ENCODE results near the gene BEX4.
A peak's percentile ranks its signal among the peaks of the same experiment; 100 is the strongest.
"Not testable (repeated sequence)": the region's sequence is repeated elsewhere in the genome, so short reads cannot be mapped to it uniquely, and the experiment has no call there.

BEX4 gene, protein sequence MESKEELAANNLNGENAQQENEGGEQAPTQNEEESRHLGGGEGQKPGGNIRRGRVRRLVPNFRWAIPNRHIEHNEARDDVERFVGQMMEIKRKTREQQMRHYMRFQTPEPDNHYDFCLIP

DNA sequence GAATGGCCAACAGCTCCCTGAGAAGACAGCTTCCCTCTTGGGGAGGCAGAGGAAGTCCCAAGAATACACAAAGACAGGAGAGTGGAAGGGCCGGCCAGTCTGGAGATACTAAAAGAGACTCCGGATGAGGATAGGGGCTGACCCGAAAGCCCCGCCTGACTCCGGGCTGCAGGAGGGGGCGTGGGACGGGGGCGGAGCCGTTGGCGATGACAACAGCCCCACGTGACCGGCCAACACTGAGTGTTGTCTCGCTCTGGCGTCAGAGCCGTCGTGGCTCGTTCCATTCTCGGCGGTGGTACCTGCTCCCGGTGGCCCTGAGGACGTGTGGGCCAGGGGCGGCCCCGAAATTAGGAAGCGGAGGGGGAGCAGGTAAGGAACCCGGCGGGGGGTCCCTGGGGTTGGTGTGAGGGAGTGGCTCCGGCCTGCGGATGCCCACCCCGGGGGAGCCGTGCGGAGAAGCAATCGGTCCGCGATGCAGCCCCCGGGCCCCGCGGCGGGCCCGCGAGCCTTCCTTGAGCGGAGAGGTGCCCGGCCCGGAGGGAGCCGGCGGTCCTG is at the start of gene BEX4:
Gene BEX4, plus strand, starts transcription at position 239 of the 555 bp plus-strand sequence. CDS start 1,046 bp downstream, outside the sequence.
- peak; percentile 74 for DNase-seq

DNA sequence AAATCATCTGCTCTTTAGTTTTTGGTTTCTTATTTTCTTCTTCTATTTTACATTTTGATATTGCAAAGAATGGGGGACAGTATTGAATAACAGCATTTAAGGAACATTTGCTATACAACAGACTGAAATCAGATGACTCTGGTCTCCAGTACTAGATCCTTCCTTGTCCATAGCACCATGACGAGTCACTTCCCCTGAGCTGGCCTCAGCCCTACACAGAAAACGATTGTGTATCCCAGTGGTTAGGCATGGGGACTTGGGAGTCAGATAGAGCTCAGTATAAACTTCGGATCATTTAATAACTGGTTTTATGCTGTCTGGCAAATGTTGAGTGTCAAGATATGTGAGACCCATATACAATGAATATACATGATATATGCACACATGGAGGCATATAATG is 44.7 kb upstream of the BEX4 start:
- peak; percentile 23 for DNase-seq

DNA sequence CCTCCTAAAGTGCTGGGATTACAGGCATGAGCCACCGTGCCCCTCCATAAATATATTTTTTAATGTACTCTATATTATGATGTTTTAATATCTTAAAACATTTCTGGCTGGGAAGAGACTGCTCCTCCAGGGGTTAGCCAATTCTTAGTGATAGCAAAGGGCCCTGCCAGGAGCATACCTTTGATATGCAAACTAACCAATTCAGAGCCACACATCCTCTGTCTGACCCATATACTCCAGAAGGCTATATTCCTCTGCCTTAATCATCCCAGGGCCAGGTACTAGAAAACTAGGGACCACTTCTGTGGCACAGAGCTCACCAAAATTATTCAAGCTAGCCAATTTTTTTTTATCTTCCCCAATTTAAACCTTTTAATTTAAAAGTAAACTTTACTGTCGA is 43.6 kb upstream of the BEX4 start:
- DNase-seq: no peak

DNA sequence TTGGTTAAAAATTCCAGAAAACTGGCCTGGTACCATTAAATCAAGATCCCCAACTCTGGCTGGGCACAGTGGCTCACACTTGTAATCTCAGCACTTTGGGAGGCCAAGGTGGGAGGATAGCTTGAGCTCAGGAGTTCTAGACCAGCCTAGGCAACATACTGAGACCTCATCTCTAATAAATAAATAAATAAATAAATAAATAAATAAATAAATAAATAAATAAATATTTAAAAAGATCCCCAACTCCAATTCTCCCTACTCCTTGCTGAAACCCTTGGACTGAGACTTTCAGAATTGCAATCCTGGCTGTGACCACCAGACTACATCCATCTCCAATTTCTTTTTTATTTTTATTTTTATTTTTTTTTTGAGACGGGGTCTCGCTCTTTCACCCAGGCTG is 39.7 kb upstream of the BEX4 start:
- not testable (repeated sequence) for DNase-seq

DNA sequence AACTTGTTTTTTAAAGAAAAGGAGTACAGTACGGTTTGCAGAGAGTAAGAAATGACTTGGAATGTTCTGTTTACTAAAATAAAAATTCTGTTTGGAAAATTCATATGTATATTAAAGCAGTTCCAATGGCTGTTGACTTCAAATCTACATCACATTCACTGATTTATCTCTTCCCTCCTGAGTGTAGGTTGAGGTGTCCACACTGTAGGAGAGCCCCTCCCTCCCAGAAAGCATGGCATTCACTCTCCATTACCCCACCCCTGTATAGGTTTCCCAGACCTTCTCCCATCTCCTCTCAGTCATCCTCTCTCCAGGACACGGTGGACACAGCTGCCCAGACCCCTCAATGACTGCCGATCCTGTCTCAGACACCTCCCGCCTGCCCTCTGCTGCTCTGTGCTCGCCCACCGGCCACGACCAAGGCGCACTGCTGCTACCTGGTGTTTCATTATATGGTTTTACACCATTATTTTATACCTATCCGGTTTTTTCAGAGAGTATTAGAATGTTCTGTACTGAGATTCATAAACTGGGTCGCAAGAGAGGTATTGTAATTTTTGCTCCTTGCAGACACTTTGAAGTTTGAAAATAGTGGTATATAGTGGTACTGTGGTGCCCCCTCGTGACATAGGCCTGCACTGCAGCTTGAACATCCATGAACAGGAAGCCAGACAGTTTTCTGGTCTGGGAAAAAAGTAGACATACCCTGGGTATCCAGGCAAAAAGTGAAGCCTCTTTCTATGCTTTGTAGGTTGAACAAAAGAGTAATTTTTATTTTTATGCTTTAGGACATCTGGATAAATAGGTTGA is 38.8 kb upstream of the BEX4 start:
- DNase-seq: peak; percentile 18

DNA sequence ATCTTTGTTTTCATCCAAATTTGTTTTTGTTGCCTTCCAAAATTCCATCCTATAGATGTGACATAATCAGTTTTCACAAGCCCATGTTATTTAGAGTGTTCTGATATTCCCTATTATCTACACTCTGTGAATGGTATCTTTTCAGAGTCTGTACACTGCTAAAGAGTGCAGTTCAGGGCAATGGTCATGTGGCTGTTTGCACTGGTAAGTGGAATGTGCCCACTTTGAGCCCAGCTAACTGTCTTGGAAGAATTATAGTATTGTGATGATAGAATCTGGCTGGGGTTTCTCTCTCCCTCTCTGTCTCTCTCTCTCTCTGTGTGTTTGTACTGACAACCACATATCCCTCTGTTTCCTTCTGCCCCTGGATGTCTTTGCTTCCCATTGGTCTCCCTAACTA is 37.4 kb upstream of the BEX4 start:
- no peak for DNase-seq

DNA sequence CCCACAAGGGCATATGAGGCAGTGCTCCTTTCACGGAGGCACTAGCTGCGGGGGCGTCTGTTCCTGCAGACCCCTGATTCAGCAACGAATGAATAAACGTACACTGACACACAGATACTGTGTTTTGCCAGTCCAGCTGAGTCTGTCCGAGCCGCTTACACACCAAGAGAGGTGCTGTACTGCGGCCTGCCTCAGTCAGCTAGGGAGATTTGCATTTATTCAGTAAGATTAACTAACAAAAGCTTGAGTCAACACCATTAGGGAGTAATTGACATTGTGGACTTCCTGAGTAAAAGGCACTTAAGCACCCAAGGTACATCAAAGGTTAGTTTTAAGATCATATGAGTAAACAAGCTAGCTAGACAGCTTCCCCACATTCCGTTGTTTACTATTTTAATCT is 31.0 kb upstream of the BEX4 start:
- DNase-seq: no peak

DNA sequence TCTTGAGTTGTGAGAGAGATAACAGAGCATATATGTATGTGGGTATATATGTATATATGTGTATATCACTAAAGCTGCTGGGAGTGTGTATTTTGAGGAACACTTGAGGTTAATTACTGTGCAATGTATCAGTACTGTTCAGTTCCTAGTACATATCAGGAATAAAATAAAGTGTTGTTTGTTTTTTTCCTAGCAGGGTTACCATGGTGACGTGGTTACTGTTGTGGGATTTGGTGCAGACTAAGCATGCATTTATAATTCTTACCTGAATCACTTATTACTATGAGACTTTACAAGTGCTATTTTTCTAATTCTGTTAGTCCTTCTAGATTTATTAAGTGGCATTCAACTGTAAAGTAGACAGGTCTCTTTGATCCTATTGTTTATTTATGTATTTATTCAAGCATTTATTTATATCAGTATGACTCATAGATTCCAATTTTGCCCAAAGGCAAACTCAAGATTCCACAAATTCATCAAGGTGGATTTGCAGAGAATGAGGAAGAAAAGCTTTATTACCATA is 26.9 kb upstream of the BEX4 start:
- DNase-seq: no peak

DNA sequence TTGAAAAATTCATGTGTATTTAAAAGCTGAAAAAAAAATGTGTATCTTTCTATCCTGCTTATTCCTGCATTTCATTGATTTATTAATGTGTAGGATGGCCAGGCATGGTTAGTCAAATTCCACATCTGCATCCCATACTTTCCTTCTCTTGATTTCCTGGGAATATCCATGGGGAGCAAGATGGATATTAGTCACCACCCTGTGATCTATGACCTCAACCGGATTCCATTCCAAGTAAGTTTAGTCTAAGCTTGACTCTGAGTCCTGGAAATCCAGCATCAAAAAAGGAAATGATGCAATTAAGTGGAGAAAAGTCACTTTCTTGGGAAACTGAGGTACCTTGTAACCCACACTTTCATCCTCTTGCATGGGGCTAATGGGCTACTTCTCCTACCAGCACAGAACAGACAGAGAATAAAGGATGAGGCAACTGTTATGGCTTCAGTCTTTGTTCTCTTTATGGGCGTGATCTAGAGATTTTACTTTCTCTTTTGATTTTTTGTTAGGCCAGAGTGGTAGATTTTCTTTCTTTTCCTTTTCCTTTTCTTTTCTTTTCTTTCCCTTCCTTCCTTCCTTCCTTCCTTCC is 17.1 kb upstream of the BEX4 start:
- DNase-seq: peak; percentile 86

DNA sequence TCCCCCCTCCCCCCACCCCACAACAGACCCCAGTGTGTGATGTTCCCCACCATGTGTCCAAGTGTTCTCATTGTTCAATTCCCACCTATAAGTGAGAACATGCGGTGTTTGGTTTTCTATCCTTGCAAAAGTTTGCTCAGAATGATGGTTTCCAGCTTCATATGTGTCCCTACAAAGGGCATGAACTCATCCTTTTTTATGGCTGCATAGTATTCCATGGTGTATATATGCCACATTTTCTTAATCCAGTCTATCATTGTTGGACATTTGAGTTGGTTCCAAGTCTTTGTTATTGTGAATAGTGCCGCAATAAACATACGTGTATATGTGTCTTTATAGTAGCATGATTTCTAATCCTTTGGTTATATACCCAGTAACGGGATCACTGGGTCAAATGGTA is 16.2 kb upstream of the BEX4 start:
- DNase-seq: not testable (repeated sequence)

DNA sequence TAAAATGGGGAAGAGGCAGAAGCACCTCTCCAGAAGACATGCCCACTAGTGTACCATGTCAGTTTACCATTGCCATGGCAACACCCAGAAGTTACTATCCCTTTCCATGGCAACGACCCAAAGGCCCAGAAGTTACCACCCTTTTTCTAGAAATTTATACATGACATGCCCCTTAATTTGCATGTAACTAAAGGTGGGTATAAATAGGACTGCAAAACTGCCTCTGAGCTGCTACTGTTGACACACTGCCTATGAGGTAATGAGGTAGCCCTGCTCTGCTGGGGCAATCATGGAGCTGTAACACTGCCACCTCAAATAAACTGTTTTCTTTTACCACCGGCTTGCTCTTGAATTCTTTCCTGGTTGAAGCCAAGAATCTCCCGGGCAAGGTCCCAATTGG is 13.9 kb upstream of the BEX4 start:
- DNase-seq: no peak

DNA sequence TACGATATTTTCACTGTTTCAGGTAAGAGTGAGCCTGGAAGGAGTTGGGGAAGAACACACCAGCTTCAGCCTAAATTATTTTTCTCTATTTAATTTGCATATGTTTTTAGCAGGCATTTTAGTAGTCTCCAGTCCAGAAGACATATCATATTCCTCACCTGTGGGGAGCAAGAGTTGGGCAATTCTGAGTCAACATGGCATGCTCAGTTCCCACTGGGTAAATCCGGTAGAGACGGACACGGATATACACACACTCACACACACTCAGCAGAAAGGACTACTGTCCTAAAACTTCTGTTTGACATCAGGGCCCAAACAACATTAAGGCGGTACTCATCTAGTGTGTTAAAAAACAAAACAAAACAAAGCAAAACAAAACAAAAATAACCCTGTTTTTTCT is 4.9 kb upstream of the BEX4 start:
- no peak for DNase-seq

DNA sequence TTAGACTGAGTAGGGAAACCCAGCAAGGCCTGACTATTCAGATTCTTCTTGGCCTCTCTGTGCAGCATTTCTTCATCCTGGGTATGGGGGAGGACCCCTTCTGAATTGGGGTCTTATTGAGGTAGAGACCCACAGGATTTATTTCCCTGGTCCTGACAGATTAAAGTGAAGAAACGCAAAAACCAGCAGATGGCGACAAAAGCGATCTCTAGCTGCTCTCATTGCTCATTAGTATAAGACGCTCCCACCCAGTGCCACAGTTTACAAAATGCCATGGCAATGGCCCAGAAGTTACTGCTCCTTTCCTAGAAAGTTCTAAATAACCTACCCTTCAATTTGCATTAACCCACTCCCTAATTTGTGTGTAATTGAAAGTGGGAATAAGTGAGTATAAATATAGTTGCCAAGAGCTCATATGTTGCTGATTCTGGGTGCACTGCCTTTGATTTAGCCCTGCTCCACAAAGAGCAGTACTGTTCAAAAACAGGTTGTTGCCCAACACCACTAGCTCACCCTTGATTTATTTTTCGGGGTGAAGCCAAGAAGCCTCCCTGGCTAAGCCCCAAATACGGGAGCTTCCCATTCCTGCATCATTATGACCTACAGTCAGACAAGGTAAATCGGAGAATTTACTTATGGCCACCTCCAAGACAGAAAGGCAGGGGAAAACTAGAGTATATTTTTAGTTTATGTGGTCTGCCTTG is 3.7 kb upstream of the BEX4 start:
- peak; percentile 35 for DNase-seq

DNA sequence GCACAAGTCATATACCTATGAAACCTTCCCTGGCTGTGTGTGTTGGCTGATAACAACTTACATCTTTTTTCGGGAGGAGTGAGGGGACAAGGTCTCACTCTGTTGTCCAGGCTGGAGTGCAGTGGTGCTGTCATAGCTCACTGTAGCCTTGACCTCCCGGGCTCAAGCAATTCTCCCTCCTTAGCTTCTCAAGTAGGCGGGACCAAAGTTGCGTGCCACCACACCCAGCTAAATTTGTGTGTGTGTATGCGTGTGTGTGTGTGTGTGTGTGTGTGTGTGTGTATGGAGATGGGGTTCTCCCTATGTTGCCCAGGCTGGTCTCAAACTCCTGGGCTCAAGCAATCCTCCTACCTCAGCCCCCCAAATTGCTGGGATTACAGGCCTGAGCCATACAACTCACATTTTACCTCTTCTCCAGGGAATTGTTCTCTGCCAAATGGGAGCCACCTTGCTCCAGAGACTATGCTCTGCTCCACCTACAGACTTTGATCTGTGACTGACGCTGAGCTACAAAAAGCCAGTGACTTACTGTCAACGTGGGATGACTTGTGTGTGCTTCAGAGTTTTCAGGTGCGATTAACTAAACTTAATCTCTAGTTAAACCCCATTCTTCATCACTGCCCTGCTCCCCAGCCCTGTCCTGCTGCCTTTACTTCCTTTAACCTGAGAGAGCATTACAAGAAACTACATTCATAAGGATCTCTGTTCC is 2.0 kb upstream of the BEX4 start:
- DNase-seq: no peak

DNA sequence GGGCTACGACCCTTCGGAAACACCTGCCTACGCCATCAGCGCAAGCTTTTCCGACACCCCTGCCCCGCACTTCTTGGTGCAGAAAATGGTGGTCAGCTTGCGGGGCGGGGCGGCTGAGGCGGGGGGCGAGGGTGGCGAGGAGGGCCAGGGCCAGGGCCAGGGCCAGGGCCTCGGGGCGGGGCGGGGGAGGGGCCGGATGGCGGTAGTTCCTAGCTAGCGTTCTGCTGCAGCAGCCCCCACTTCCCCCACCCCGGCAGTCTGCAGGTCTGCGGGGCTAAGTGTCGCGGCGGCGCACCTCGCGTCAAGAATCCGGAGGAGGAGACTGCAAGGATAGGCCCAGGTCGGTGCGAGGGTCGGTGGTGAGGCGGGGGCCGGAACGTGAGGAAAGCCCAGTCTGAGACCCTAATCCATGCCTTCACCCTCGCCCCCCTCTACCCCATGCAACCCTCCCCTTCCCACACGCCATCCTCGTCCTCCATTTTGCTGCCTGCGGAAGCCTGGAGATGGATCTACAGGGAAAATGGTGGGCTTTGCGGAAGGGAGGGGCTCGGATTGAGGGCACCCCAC is 600 bp downstream of the BEX4 start:
- DNase-seq: peak; percentile 21

DNA sequence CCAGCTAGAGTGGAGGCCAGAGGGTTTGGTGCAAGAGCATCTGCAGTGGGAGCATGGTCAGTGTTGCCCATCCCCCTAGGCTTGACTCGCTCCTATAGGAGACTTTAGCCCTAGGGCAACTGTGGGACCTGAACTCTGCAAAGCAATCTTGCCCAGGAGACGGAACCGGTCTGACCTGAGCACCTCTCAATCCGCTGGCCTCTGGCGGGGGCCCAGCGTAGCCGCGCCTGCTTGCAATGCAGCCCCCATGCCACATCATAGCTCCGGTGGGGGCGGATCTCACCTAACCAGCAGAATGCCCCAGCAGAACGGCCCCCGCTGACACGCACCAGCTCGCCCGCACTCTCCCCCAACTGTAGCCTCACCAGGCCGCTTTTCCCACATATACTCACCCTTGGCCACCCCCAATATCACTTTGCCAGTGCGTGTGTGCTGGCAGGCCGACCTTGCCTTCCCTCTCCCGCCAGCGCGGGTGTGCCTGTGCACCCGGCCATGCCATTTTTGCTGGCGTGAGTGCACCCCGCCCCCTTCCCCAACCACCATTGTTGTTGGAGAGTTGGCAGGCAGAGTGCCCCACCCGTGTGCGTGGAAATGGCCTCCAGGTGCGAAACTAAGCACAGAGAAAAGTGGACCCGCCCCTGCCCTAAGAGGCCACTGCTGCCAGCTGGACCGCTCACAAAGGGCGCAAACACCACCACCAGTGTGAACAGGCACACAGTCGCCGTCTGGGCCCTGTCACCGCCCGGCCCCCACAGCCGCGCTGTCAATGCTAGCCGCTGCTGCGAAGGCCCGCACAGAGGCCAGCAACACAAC is 5.8 kb downstream of the BEX4 start:
- DNase-seq: no peak

DNA sequence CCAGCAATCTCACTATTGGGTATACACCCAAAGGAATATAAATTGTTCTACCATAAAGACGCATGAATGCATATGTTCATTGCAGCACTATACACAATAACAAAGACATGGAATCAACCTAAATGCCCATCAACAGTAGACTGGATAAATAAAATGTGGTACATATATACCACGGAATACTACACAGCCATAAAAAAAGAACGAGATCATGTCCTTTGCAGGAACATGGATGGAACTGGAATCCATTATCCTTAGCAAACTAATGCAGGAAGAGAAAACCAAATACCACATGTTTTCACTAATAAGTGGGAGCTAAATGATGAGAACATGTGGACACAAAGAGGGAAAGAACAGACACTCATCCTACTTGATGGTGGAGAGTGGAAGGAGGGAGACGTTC is 11.0 kb downstream of the BEX4 start:
- not testable (repeated sequence) for DNase-seq

DNA sequence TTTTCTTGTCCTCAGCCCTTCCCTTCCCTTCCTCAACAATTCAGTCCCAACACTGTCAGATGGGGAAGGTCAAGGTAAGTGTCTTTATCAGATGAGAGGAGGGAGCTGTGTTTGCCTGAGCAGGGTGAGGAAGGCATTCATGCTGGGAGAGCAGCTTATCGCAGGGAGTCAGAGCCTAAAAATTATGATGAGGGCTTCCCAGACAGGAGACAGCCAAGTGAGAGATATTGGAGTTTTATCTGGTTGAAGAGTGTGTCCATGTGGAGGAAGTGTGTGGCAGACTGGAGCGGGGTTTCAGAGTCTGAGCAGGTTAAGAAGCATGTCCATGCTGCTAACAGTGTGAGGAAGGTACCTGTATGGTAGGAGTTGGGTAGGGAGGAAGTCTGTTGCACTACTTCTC is 18.4 kb downstream of the BEX4 start:
- no peak for DNase-seq

DNA sequence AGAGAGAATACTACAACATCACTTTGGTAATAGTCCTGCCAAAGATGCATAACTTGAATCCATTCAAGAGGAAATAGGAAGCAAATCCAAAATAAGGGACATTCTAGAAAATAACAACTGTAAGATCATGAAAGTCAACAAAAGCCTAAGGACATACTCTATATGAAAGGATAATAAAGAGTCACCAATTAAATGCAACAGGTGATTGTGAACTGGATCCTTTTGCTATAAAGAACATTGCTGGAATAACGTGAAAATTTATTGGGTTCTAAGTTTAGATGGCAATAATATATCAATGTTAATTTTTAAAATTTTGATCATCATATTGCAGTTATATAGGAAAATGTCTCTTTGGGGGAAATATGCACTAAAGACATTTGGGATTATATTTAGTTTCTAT is 20.0 kb downstream of the BEX4 start:
- no peak for DNase-seq

DNA sequence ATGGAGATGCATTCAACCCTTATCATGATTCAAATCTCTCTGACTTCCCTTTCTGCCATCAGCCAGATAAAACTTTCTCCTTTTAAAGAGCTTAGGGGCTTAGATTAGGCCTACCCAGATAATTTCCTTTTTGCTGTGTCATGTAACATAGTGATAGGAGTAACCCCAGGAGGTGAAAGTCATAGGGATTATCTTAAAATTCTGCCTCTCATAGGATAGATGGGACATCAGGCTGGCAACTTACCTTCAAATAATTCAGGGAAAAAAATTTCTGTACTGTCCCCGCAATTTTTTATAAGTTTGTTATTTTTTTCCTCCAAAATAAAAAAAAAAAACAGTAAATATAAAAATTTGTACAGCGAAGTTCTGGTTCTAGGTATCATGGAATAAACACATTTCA is 20.7 kb downstream of the BEX4 start:
- DNase-seq: not testable (repeated sequence)

DNA sequence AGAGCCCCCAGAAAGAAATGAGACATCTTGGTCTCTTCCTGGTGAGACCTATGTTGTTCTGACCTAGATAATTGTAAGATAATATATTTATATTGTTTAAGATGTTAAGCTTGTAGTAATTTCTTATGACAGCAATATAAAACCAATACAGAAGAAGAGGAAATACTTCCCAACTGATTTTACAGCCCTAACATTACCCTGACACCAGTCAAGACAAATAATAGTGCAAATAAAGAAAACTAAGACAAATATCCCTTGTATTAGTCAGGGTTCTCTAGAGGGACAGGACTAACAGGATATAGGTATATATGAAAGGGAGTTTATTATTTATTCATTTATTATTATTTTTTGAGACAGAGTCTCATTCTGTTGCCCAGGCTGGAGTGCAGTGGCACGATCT is 21.4 kb downstream of the BEX4 start:
- no peak for DNase-seq

All from fibroblast of skin of right quadriceps (primary cell).